HL-60 (cell line): ENCODE data around the gene TBC1D14.

Experiments
- DNase-seq, 2 experiments: peaks; one replicate each; pipeline ENCODE4 v3.0.0-alpha.2; 2010 to 2020; ENCODE audit warnings: low read depth in 1 of 2, low spot score in 1 of 2
- H3K27ac ChIP-seq: fragments of 250-450 bp; sonication (Bioruptor Pico); replicated peaks from 2 replicates; pipeline ENCODE4 v1.5.1; 2020; ENCODE audit warnings: mild to moderate bottlenecking, moderate library complexity
- H3K27me3 ChIP-seq: fragments of 250-450 bp; sonication (Bioruptor Pico); 2 replicates; pipeline ENCODE4 v1.5.1; 2021; ENCODE audit warnings: mild to moderate bottlenecking, moderate library complexity; ENCODE audit not compliant: insufficient read depth, poor library complexity, severe bottlenecking
- H3K4me3 ChIP-seq: replicated peaks from 2 replicates; pipeline ENCODE4 v1.5.1; 2011; ENCODE audit warnings: mild to moderate bottlenecking, control low read depth, low read length; ENCODE audit not compliant: insufficient read depth
- GABPA ChIP-seq: IDR thresholded peaks from 2 replicates; pipeline ENCODE4 v1.6.1; 2012; ENCODE audit warnings: low read depth
- POLR2AphosphoS5 ChIP-seq: IDR thresholded peaks from 2 replicates; pipeline ENCODE4 v1.6.1; 2012; ENCODE audit warnings: low read depth
- SPI1 ChIP-seq: IDR thresholded peaks from 2 replicates; pipeline ENCODE4 v1.6.1; 2012; ENCODE audit warnings: low read depth, mild to moderate bottlenecking, borderline replicate concordance
- TF ChIP-seq, protein P1 (sequence below): IDR thresholded peaks from 2 replicates; pipeline ENCODE4 v1.6.1; 2012; ENCODE audit warnings: low read depth; ENCODE audit not compliant: insufficient replicate concordance
- TF ChIP-seq, protein P2 (sequence below): IDR thresholded peaks from one replicate; pipeline ENCODE4 v1.5.1; 2011; ENCODE audit warnings: low read length, control low read depth, inconsistent platforms; ENCODE audit not compliant: insufficient read depth

Gene TBC1D14

DNA sequence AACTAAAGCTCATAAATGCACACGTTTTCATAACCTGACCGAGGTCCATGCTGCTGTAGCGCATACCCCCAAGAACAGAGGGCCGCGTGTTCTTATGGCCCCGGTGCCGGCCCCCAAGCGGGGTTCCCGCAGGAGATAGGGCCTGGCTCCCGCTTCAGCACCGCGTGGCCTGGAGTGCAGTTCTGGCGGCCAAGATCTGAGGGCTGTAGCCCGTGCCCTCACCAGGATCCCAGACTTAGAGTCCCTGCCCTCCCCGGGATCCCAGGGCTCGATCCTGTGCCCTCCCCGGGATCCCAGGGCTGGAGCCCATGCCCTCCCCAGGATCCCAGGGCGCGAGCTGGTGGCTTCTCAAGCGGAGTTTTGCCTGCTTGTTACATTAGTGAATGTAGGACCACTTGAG, 159.3 kb downstream of the TBC1D14 start:
- Histone ChIP-seq H3K4me3 (peak overlapping the region; percentile 61), H3K27ac (peak overlapping the region; percentile 71), H3K27me3 (no peaks in the 10 kb centered on the region)
- no peak for TF ChIP-seq POLR2AphosphoS5
- TF ChIP-seq, protein P1, sequence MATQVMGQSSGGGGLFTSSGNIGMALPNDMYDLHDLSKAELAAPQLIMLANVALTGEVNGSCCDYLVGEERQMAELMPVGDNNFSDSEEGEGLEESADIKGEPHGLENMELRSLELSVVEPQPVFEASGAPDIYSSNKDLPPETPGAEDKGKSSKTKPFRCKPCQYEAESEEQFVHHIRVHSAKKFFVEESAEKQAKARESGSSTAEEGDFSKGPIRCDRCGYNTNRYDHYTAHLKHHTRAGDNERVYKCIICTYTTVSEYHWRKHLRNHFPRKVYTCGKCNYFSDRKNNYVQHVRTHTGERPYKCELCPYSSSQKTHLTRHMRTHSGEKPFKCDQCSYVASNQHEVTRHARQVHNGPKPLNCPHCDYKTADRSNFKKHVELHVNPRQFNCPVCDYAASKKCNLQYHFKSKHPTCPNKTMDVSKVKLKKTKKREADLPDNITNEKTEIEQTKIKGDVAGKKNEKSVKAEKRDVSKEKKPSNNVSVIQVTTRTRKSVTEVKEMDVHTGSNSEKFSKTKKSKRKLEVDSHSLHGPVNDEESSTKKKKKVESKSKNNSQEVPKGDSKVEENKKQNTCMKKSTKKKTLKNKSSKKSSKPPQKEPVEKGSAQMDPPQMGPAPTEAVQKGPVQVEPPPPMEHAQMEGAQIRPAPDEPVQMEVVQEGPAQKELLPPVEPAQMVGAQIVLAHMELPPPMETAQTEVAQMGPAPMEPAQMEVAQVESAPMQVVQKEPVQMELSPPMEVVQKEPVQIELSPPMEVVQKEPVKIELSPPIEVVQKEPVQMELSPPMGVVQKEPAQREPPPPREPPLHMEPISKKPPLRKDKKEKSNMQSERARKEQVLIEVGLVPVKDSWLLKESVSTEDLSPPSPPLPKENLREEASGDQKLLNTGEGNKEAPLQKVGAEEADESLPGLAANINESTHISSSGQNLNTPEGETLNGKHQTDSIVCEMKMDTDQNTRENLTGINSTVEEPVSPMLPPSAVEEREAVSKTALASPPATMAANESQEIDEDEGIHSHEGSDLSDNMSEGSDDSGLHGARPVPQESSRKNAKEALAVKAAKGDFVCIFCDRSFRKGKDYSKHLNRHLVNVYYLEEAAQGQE: peak; percentile 34
- DNase-seq: no peak

DNA sequence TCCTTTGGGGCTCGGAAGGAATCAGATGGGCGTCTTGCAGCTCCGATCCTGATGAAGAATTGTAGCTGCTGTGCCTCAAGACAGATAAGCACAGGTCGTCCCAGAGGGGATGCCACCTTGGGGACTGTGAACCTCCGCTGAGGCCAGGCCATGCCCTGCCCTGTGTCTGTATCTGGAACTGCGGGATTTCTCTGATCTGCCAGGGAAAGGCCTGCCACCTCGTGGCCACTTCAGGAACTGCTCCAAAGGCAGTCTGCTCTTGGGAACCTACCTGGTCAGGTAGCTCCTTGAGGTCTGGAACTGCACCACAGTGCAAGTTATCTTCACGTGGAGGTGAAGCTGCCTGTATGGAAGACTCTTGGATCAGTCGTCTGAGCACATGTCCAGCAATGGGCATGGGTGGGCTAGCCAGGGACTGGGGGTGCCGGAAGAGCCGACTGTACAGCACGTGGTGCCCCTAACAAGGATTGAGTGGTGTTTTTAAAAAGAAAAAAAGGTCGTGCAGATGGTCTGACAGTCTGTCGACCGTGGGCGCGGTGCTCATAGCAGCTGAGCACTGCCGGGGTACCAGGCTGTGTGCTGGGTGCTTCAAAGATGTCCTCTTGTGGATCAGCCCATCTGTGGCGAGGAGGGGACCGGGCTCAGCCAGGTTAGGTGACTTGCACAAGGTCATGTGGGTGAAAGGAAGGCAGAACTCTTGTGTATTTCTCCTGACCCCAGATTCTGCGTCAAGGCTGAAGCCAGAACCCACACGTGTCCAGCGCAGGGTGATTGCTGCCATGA, 161.3 kb downstream of the TBC1D14 start:
- Histone ChIP-seq H3K4me3 (no peak overlapping the region), H3K27ac (no peak overlapping the region), H3K27me3 (no peaks in the 10 kb centered on the region)
- TF ChIP-seq POLR2AphosphoS5 (no peak), GABPA (no peak), SPI1 (no peak)
- TF ChIP-seq, protein P1: no peak
- TF ChIP-seq, protein P2, sequence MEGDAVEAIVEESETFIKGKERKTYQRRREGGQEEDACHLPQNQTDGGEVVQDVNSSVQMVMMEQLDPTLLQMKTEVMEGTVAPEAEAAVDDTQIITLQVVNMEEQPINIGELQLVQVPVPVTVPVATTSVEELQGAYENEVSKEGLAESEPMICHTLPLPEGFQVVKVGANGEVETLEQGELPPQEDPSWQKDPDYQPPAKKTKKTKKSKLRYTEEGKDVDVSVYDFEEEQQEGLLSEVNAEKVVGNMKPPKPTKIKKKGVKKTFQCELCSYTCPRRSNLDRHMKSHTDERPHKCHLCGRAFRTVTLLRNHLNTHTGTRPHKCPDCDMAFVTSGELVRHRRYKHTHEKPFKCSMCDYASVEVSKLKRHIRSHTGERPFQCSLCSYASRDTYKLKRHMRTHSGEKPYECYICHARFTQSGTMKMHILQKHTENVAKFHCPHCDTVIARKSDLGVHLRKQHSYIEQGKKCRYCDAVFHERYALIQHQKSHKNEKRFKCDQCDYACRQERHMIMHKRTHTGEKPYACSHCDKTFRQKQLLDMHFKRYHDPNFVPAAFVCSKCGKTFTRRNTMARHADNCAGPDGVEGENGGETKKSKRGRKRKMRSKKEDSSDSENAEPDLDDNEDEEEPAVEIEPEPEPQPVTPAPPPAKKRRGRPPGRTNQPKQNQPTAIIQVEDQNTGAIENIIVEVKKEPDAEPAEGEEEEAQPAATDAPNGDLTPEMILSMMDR: peak; percentile 99
- peak in 1 of 2 experiments; percentile 81 for DNase-seq

DNA sequence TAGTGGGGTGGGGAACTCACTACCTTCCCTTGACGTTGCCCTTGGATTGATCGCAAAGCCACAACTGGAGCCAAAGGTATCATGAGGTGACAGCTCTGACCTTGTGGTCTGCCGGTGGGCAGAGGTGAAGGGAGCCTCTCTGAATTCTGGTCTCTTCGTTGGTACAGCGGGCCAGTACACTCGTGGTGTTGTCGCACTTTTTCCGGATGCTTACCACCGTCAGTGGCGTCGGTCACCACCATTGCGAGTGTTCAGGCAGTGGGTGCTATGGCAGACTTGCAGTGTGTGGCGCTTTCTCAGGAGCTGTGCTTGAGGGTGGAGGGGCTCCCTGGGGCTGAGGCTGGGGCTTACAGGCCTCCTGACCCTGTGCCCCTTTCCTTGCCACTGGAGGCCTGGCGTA, 163.4 kb downstream of the TBC1D14 start:
- TF ChIP-seq, protein P2: no peak
- TF ChIP-seq, protein P1: no peak
- TF ChIP-seq SPI1: no peak
- no peak for TF ChIP-seq POLR2AphosphoS5
- TF ChIP-seq GABPA: no peak
- no peak overlapping the region for H3K27ac ChIP-seq
- DNase-seq: no peak
- H3K27me3 ChIP-seq: no peaks in the 10 kb centered on the region
- H3K4me3 ChIP-seq: no peak overlapping the region
